ENCODE measurements around the gene SHISAL1.

DNA sequence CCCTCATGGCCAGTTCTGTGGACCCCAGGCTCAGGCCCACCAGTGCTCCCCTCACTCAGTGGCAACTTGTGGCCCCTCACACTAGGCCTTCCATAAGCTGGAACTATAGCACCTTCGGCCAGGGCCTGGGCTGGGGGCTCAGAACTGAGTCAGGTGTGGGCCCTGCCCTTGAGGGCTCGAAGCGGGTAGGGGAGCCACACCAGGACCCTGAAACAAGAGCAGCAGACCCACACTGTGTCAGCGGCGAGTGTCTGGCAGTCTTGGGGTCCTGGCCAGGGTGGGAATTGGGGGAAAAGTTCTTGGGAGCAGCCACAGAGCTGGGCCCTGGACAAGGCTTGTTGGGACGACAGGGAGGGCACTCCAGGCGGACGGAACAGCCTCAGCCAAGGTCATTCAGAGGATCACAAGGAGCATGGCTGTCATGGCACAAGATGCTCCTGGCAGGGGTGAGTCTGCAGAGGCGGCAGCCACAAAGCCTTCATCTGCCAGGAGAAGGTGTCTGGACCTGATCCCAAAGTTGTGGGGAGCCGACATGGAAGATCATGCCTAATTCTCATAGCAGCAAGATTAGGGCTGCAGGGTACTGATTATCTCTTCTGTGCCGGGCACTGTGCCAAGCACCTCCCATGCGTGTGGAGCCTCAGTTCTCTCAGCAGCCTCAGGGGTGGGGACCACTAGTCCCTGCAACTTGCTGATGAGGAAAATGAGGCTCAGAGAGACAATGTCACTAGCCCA, 50.7 kb downstream of the SHISAL1 start:
- TF ChIP-seq, protein P1, sequence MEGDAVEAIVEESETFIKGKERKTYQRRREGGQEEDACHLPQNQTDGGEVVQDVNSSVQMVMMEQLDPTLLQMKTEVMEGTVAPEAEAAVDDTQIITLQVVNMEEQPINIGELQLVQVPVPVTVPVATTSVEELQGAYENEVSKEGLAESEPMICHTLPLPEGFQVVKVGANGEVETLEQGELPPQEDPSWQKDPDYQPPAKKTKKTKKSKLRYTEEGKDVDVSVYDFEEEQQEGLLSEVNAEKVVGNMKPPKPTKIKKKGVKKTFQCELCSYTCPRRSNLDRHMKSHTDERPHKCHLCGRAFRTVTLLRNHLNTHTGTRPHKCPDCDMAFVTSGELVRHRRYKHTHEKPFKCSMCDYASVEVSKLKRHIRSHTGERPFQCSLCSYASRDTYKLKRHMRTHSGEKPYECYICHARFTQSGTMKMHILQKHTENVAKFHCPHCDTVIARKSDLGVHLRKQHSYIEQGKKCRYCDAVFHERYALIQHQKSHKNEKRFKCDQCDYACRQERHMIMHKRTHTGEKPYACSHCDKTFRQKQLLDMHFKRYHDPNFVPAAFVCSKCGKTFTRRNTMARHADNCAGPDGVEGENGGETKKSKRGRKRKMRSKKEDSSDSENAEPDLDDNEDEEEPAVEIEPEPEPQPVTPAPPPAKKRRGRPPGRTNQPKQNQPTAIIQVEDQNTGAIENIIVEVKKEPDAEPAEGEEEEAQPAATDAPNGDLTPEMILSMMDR (IDR thresholded peaks at IDR 0.05): no peak
- no peak for TF ChIP-seq ZFX (IDR thresholded peaks at IDR 0.05; ENCODE audit: borderline replicate concordance)

Data from 22Rv1 (cell line).